ENCODE results near the gene SMYD4. TPM values are rescaled to one million over a fixed set of nuclear protein-coding genes. Genes with fewer than 3 reads are reported as not detected.

SMYD4 gene
- total RNA-seq, 1 donor from 2014 or later, result 21.8 TPM

DNA sequence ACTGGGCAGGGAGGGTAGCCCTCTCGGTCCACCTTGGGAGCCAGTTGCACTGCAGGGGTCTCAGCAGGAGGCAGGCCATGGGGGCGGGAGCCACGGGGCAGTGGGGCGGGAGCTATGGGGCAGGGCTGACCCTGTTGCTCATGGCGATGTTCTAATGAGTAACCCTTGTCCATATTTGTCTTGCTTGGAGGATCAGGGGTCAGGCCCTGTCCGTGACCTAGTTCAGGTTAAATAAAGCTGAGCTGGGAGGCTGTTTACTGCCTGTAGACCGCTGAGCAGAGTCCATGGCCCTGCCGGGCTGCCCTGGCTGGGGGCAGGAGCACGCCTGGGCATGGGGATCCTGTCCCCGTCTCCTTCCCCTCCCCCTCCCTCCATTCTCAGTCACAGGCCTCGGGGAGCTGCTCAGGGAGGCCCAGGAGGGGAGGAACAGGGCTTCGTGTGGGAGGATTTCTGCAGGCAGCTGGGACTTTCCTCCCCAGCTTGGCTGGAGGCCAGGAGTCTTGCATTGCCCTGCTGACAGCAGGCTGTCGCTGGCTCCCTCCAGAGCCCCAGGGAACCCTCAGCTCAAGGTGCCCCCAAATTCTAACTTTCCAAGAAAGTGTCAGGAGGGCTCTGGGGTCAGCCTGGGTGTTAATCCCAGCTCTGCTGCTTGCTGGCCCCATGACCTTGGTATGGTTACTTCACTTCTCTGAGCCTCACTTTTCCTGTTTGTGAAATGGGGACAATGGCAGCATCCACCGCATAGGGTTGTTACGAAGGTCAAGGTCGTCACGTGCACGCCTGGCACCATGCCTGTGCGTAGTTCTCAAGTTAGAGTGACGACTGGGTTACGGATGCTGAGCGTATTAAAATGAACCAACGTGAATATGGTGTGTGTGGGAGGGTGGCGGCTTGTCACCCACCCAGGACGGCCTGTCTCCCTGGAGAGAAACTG is 93.1 kb downstream of the SMYD4 start:
- TF ChIP-seq, protein P1, sequence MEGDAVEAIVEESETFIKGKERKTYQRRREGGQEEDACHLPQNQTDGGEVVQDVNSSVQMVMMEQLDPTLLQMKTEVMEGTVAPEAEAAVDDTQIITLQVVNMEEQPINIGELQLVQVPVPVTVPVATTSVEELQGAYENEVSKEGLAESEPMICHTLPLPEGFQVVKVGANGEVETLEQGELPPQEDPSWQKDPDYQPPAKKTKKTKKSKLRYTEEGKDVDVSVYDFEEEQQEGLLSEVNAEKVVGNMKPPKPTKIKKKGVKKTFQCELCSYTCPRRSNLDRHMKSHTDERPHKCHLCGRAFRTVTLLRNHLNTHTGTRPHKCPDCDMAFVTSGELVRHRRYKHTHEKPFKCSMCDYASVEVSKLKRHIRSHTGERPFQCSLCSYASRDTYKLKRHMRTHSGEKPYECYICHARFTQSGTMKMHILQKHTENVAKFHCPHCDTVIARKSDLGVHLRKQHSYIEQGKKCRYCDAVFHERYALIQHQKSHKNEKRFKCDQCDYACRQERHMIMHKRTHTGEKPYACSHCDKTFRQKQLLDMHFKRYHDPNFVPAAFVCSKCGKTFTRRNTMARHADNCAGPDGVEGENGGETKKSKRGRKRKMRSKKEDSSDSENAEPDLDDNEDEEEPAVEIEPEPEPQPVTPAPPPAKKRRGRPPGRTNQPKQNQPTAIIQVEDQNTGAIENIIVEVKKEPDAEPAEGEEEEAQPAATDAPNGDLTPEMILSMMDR (IDR thresholded peaks at IDR 0.05), result no peak
- H3K9me3 Mint-ChIP-seq, result no peaks in the 10 kb centered on the region
- intact Hi-C loops (cut with micrococcal nuclease), result no loop called here
- ATAC-seq (ENCODE audit: low read depth) (no peak), DNase-seq (no peak)
- no peak overlapping the region for H3K4me3 Mint-ChIP-seq
- H3K27me3 Mint-ChIP-seq, result no peaks in the 10 kb centered on the region
- no peak overlapping the region for H3K27ac Mint-ChIP-seq
- CTCF ChIA-PET, result no interaction called here
- POLR2A ChIA-PET, result interaction anchor here (0.6 to 1.1 kb wide), 5 partner anchors 14 to 67 kb away, joined by 3 to 5 read pairs (median 4); no protein-coding TSS in a partner anchor
- H3K4me1 Mint-ChIP-seq, result peaks cover 27% of the 10 kb centered on the region
- peaks cover 44% of the 10 kb centered on the region for H3K36me3 Mint-ChIP-seq (ENCODE audit: low read depth)

DNA sequence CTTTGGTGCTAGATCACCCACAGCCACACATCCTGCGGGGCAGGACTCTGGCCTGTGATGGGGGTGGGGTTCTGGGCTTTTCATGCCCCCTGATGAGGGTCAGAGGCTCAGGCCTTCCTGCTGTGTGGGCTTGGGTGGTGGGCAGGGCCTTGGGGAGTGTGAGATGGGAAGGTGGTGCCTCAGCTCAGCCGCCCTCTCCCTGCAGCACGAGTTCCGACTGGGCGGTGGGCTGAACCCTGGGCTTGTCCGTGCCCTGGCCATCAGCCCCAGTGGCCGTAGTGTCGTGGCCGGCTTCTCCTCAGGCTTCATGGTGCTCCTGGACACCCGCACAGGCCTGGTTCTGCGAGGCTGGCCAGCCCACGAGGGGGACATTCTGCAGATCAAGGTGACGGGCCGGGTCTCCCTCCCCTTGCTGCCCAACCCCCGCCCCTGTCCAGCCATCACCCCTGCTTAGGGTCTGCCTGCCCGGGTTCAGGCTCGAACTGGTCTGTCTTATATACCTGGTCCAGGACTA is 93.8 kb downstream of the SMYD4 start:
- ChIA-PET CTCF (no interaction called here), POLR2A (interaction anchor here (1.0 to 1.1 kb wide), 2 partner anchors 14 to 16 kb away, joined by 4 to 5 read pairs; no protein-coding TSS in a partner anchor)
- Mint-ChIP-seq H3K27ac (no peak overlapping the region), H3K4me3 (no peak overlapping the region), H3K9me3 (no peaks in the 10 kb centered on the region), H3K4me1 (peaks cover 27% of the 10 kb centered on the region), H3K27me3 (no peaks in the 10 kb centered on the region), H3K36me3 (ENCODE audit: low read depth) (peaks cover 48% of the 10 kb centered on the region)
- ATAC-seq (ENCODE audit: low read depth), result no peak
- intact Hi-C loops (cut with micrococcal nuclease), result no loop called here
- TF ChIP-seq, protein P1 (IDR thresholded peaks at IDR 0.05), result no peak
- no peak for DNase-seq

DNA sequence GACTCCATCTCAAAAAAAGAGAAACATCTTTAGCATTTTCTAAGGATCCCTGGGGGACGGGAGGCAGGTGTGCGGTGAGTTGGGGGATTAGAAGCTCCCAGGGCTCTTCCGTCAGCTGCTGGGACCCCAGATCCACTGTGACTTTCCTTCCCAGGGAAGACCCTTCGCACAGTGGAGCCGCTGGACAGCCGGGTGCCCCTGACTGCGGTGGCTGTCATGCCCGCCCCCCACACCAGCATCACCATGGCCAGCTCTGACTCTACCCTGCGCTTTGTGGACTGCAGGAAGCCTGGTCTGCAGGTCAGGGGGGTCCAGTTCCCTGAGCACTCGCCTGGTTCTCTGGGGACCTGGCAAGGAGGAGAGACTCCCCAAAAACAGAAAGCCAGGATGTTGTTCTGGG is 94.3 kb downstream of the SMYD4 start:
- no peak for DNase-seq
- Mint-ChIP-seq H3K9me3 (no peaks in the 10 kb centered on the region), H3K27me3 (no peaks in the 10 kb centered on the region), H3K4me3 (no peak overlapping the region), H3K27ac (no peak overlapping the region), H3K36me3 (ENCODE audit: low read depth) (peaks cover 50% of the 10 kb centered on the region), H3K4me1 (peaks cover 27% of the 10 kb centered on the region)
- POLR2A ChIA-PET, result interaction anchor here (1.0 kb wide), 1 partner anchor 17 kb away, joined by 4 read pairs; no protein-coding TSS in a partner anchor
- intact Hi-C loops (cut with micrococcal nuclease), result no loop called here
- no peak for ATAC-seq (ENCODE audit: low read depth)
- TF ChIP-seq, protein P1 (IDR thresholded peaks at IDR 0.05), result no peak
- CTCF ChIA-PET, result no interaction called here

DNA sequence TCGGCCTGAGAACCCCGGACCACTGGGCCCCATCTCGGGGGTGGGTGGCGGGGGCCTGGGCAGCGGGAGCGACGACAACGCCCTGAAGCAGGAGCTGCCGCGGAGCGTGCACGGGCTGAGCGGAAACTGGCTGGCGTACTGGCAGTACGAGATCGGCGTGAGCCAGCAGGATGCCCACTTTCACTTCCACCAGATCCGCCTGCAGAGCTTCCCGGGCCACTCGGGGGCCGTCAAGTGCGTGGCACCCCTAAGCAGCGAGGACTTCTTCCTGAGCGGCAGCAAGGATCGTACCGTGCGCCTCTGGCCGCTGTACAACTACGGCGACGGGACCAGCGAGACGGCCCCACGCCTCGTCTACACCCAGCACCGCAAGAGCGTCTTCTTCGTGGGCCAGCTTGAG is 95.9 kb downstream of the SMYD4 start:
- CTCF ChIA-PET, result interaction anchor here (0.6 to 3.8 kb wide), 4 partner anchors 12 to 50 kb away, joined by 4 to 24 read pairs (median 14); no protein-coding TSS in a partner anchor
- H3K36me3 Mint-ChIP-seq (ENCODE audit: low read depth), result peaks cover 61% of the 10 kb centered on the region
- no peak for DNase-seq
- peaks cover 37% of the 10 kb centered on the region for H3K4me1 Mint-ChIP-seq
- POLR2A ChIA-PET, result interaction anchor here (0.5 to 4.5 kb wide), 5 partner anchors 11 to 50 kb away, joined by 3 to 67 read pairs (median 19); partner anchors contain the start of gene WDR81
- TF ChIP-seq, protein P1 (IDR thresholded peaks at IDR 0.05), result no peak
- no peaks in the 10 kb centered on the region for H3K9me3 Mint-ChIP-seq
- peak overlapping the region; percentile 18 for H3K27ac Mint-ChIP-seq
- no peak for ATAC-seq (ENCODE audit: low read depth)
- intact Hi-C loops (cut with micrococcal nuclease), result loop anchor here (1.0 to 2.0 kb wide), 2 partner anchors 9 to 37 kb away; partner anchors contain the start of gene WDR81
- H3K4me3 Mint-ChIP-seq, result no peak overlapping the region
- no peaks in the 10 kb centered on the region for H3K27me3 Mint-ChIP-seq
